Stimulated activated CD4-positive, alpha-beta T cell treated with anti-CD3 and anti-CD28 coated beads, Interleukin-4, amount 100 ng/mL, for 1 hour (primary cell): Measurements from ENCODE around the gene ABLIM1.

Experiments
- DNase-seq: peaks from one replicate; pipeline ENCODE4 v3.0.0-alpha.2; 2020

Gene ABLIM1

DNA sequence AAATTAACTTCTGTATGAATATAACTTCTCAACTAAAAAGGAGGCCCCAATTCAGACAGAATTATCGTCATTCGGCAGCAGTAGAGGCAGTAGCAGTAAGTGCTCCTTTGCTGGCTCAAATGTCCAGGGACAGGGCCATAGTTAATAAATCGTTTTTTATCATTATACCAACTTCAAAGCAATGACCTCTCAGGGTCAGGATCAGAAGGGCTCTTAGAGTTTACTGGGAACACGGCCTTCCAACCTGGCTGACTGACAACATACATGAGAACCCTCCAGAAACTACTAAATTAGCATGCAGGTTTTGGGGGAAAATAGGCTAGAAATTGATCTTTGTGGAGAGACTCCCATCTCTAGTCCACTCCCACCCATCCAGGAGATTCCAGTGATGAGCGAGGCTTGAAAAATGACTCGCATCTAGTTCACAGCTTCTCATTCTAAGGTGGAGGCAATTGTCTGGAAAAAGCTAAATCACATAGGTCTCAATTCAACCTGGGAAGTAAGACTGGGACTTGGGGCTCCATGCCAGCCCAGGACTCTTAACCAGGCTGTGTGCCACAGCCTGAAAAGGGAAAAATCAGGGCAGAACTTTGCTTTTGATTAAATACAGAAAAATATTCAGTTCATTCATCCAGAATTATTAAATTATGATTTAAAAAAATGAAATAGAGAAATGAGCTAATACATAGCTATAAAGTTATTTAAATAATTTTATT lies 84.6 kb downstream of the ABLIM1 start:
- no peak for DNase-seq

DNA sequence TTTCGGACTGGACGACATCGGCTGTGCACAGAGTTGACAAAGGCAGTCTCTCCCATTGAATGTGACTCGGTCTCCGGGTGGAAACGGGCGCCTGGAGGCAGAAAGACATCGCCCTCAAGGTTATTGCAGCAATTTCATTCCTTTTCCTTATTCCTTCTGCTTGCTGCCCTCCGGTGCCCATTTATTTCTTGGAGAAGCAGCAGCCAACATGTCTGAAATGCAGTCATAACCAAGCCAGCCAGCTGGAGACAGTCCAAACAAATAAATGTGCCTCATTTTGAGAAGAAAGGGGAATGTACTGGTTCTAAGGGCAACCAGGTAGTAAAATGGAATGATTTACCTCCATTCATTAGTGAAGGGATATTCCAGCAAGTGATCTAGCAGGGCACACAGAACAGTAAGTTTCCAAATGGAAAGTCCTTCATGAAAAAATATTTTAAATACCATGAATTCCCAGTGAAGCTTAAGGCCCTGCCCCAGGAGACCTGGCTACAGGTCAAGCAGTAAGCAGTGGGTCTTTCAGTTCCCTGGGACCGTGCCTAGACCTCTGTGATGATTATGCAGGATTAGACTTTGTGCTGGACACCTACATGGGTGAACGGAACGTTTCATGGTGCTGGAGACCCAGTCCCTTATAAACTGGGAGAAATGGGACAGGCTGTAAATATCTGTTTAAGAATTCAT lies 86.6 kb downstream of the ABLIM1 start:
- DNase-seq: no peak

DNA sequence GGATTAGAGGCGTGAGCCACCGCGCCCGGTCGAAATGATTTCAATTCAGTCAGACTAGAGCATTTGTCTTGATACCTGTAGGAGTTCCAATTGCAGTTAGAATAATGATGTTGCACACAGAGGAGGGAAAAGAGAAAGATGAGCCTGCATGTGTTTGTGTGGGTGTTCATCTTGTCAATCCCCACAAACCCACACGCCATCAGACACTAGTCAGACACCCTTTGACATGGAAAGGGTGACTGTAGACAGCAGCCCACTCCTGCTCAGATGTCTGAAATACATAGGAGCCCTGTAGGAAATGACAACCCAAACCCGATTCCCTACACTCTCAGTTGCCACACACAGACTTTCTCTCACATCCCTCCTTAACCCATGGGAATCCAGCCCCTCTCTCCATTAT lies 92.0 kb downstream of the ABLIM1 start:
- no peak for DNase-seq

DNA sequence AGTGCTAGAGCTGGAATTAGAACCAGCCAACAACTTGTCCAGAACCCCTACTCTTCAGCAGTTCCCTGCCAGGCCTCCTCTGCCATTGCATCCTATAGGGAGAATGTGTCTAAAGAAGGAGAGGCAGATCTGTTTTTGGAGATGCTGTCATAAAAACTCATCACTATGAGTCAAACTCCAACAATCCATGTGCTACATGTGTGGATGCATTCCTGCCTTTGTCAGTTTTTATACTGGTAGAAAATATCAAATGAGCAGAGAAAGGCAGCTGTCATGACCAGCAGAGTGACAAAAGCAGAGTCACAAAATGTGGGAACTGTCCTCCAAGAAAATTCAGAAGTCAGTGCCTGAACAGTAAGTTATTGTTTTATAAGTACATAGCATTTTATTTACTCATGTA lies 93.0 kb downstream of the ABLIM1 start:
- no peak for DNase-seq

DNA sequence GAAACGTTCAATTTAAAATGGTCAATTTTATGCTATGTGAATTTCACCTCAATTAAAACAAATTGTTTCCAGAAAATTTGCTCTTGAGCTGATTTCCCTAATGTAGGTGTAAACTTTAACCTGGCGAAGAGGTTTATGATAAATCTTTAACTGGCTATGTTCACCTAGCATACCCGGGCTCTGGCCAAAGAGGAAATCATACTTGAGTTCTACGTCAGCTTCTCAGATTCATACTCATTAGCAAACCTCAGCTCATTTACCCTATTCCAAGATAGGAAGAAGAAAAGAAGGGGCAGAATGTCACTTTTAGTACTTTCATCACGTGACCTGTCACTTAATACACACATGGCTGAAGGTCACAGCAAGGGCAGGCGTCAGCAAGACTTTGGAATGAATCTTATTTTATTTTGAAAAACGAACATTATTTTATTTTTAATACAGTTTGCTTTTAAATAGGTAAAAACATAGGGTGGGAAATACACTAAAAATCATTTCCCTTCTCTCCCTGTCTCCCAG lies 97.0 kb downstream of the ABLIM1 start:
- DNase-seq: no peak

DNA sequence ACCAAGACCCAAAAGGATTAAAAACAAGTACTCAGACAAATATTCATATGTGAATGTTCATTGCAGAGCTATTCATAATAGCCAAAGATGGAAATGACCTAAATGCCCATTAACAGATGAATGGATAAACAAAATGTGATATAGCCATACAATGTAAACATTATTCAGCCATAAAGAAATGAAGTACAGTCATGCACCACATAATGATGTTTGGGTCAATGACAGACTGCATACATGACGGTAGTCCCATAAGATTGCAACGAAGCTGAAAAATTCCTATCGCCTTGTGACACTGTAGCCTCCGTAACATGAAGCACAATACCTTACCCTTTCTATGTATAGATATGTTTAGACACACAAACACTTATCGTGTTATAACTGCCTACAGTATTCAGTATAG lies 97.9 kb downstream of the ABLIM1 start:
- no peak for DNase-seq

DNA sequence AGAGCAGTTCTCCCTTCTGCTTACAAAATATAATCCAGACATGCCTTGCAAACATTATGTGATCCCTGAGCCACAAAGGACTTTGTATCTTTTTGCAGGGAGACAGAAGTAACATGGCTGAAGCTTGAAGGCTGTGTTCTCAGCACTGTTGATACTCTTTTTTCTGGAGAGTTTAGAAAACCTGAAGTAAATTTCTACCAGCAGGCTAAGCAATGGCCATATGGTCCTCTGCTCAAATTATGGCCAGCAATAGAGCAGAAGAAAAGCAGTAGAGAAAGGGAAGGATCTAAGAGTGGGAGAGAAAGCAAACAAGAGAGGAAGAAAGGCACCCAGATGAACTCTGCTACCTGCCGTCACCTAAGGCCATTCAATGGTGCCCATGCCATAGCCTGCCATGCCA lies 98.4 kb downstream of the ABLIM1 start:
- DNase-seq: no peak

DNA sequence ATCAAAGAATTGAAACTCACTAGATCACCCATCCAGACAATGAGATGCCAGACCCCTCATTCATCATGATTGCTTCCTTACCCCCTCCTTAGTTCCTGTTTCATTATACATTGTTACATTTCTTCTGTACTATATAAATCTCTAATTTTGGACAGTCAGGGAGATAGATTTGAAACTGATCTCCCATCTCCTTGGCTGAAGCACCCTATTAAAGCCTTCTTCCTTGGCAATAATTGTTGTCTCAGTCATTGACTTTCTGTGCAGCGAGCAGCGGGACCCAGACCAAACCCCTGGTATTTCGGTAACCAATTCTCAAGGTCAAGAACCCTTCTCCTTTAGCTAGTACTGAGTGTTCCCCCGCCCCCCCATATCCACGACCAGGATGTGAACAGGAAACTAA lies 100.2 kb downstream of the ABLIM1 start:
- DNase-seq: no peak

DNA sequence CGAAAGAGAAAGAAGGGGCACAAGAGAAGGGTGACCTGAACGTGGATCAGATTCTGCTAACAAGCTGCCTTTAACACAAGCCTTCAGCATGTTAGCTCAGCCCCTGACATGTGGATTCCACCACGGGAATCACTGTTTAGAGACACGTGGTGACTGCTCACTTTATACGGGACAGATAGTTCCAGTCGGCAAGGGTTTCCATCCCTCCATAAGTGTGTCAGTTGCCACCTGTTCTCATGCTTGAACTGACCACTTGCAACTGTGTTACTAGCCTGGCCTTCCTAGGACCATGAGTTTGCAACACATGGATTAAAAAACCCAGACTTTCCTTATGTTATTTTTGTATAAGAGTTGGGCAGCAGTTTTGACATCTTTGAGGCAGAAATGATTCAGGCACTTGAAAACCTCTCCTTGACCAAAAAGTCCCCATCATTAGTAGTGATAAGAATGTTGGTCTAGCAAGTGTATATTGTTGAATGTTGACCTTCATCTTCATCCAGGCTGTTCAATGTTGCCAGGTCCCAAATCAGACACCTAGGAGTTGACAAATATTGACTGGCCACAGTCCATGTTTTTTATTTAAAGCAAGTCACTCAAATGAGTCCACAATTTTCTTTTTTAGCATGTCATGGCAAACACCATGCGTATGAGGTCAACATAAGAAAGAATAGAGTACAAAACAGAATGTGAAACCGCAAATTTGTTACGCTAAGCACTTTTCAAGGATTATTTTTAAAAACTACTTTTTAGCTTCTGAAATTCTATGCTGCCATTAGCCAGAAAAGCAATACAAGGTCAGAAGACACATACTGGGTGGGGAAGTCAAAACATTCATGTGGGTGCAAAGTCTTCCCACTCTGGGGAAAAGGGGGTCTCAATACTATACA lies 101.6 kb downstream of the ABLIM1 start:
- DNase-seq: no peak

DNA sequence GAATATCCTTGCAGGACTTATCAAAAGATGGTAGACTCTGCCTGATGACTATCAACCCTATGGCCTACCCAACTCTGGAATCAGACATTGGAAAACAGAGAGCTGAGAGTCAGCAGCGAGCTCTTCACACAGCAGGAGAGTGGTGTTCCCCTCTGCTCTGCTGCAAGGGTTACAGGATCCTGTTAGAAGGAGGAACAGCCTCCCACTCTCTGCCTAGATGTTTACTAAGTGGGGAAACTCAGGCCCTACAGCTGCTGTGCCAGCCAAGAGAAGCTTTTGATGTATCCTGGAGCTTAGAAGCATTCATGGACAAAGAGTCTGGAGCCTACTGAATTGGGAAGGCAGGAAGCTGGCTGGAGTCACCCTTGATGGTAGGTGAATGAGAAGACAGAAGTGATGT lies 104.6 kb downstream of the ABLIM1 start:
- DNase-seq: no peak

DNA sequence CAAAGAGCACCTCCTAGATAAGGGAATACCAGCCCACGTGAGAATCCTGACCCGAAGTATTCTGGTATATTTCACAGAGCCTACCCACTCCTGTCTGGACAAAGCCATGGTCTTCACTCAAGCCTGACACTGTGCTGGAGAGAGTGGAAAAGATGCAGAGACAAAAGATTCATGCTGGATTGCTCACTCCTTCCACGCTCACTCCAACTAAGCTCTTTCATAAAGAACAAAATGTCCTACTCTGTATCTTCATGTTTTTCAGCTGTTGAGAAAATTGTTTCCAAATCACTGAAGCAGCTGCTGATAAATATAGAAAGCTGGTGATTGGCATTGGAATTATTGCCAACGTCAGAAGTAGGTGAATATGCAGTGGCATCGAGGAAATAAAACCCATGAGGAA lies 106.0 kb downstream of the ABLIM1 start:
- no peak for DNase-seq

DNA sequence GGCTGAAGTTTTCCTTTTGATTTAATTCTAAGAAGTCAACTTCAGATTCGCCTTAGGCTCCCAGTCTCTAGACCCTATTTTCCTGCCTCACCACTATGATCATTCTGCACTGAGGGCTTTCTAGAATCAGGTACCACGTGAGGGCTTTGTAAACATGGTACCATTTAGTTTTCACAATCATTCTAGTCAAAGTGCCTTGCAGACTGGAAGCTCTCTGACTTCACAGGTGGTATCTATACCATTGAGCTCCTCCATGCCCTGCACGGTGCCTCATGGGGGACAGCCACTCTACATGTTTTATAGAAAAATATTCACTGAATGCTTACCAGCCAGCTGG lies 106.5 kb downstream of the ABLIM1 start:
- DNase-seq: no peak

DNA sequence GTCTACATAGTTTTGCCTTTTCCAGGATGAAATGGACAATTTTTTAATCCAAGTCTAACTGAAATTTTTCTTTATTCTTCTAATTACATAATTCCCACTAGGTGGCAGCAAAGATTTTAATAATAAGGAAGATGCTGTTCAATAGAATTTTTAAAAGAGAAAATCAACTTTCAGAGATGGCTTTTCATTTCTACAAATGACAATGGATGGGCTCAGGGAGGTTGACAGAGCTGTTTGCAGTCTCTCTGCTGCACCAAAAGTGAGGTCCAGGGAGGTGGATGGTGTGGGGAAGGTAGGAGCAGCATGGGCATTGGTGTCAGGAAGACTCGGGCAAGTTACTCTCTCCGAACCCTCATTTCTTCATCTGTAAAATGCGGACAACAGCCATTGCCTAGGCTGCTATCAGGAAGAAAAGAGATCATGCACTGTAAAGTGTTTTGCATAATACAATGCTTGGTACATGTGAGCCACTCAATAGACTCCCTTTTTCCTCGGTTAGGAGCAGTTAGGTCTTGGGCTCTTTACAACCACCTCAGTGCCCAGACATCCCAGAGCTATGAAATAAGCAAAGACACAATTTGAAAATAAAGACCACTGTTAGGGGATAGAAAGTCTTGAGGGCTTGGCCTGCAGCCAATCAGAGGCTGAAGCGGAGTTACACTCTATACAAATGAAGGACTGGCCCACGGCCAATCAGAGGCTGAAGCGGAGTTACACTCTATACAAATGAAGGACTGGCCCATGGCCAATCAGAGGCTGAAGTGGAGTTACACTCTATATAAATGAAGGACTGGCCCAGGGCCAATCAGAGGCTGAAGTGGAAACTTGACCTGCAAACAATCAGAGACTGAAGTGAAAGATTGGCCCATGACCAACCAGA lies 107.1 kb downstream of the ABLIM1 start:
- no peak for DNase-seq

DNA sequence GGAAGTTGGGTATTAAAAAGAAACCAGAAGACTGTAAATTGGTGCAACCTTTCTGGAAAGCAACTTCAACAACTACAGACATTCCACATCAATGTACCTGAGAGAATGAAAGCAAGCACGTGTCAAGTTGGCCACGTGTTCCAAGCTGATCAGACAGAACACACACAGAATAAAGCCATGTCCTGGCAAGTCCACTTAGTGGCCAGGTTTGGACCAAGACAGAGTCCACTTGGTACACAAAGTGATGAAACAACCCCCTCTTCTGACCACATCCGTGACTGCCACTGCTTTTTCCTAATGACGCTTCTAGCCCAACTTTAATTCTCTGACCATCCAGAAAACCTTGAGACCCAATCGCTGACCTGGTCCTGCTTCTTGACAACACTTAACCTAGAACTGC lies 109.4 kb downstream of the ABLIM1 start:
- no peak for DNase-seq

DNA sequence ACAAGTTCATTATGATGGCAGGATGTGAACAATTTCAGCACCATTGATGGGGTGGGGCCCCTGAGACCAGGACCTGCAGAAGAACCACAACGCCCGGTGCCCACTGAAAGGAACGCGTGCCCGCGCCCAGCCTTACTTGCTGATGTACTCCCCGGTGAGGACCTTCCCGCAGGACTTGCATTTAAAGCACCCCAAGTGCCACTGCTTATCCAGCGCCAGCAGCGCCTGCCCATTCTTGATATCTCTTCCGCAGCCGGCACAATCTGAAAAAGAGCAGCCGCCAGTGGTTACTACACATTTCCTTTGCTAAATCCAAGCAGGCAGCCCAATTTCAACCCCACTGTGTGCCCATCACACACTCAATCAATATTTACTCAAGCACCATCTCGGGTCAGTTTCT lies 110.6 kb downstream of the ABLIM1 start:
- no peak for DNase-seq

DNA sequence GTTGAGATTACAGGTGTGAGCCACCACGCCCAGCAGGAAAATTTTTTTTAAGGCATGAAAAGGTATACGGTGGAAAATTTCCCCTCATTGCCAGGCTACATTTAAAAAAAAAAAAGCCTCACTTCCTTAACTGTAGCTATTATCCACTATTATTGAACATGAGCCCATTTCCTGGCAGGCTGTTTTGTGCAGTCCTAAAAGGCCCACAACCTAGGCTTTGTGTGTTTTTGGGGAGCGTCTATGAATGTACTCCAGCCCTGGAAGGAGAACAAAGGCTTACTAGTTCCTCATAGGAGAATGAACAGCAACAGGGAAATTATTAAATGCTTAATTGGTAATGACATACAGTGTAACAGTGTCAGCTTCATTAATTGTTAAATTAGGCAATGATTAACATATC lies 111.0 kb downstream of the ABLIM1 start:
- DNase-seq: no peak

DNA sequence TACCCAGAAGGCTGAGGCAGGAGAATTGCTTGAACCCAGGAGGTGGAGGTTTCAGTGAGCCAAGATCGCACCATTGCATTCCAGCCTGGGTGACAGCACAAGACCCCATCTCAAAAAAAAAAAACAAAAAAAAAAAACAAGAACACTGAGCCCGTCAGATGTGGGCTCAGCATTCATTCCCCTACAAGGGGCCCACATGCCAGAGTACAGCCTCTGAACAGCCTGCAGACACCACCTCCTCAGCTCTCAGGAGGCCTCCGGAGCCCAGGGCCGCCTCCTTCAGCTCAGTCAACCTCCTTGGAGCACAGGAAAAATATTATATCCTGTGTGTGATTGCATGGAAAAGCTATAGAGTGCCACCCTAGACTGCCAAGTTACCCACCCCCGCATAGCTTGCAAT lies 112.3 kb downstream of the ABLIM1 start:
- DNase-seq: no peak

DNA sequence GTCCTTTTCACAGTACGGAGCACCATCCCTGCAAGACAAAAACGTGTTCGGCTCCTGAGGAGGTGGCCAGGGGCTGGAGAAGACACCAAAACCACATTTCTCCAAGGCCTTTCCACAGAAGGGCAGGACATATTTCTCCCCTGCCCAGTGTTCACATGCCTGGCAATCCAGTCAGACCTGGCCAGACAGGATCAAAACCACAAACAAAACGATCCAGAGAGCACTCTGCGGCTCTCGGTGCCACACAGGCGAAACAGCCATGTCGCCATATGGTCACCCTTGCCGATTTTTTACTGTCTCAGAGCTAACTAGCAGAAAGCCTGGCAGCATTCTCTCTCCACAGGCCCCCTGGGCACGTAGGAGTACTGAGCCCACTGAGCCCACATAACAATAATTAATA lies 113.0 kb downstream of the ABLIM1 start:
- DNase-seq: no peak

DNA sequence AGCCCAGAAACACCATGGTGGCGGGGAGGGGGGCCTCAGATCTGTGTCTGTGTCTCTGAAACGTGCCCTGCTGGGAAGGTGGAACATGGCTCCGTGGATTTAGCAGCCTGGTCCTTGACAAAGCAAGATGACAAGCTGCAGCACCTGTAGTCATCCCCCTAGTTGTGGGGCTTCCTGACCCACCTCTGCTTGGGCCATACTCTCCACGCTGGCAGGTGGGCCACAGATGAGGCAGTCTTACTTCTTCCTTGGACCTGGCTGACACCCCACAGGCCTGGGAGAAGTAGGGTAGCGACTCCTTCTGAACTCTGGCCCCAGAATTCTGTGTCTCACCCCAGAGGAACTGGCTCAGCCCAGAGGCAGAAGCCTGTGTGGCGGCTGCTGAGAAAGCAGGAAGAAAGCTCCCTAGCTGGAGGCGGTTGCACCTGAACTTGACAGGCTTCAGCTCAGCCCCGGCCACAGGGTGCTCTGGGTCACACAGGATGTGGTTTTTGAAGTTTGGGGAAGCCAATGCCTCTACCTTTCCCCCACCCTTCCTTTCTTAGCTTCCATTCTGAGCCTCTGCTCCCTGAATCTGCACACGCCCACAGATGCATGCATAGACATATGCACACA lies 113.9 kb downstream of the ABLIM1 start:
- DNase-seq: peak; percentile 51

DNA sequence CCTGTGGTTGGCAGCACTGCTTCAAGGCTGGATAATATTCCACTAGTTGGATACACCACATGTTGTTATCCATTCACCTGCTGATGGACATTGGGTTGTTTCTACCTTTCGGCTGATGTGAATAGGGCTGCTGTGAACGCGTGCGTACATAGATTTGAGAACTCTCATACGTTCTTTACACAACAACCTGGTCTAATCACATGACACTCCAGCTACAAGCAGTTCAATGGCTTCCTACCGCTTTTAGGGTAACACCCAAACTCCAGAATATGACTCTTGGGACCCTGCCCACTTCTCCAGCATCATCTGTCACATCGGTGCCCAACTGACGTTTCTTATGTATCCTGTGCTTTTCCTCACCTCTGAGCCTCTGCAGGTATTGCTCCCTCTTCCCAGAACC lies 114.6 kb downstream of the ABLIM1 start:
- no peak for DNase-seq

DNA sequence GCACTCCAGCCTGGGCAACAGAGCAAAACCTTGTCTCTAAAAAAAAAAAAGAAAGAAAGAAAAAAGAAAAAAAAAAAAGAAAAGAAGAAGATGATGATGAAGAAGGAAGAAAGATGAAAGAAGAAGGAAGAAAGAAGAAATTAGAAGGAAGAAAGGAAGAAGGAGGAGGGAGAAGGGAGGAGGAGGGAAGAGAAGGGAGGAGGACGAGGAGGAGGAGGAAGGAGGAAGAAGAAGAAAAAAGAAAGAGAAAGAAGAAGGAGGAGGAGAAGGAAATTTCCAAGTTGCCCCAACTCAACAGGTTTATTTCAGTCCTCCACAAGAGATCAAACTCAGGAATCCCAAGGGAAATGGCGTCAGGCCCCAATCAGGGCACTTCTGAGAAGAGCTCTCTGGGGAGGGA lies 115.7 kb downstream of the ABLIM1 start:
- no peak for DNase-seq

DNA sequence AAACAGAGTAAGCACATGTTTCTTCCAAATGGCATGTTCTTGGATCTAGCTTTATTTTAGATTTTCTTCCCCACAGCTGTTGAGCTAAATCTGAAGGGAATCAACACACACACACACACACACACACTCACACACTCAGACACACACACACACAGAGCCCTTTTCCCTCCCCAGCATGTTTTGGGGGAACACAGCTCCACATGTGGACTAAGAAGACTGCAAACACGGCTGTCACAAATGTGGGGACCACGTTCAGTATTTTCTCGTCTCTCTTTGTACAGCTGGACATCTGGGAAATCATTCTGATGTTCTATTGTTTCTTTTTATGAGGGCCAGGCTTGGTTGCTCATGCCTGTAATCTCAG lies 116.3 kb downstream of the ABLIM1 start:
- no peak for DNase-seq
